Measurements from ENCODE around the gene PTPRC.

DNA sequence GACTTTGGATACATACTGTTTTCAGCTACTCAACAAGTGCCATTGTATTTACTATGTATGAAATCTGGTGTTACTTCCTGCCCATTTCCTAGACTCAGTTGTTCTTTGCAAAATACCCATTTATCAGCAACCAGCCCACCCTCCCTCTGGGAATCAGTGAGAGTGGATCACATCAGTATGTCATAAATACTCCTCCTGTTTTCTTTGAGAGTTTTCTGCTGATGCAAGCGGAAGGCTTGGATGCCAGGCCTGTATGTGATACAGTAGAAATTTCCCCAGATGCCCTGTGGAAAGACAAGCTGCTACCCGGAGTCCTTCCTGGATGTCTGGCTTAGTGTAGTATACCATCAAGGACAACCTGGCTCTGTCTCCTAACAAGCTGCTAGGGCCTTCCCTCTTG, 2.4 kb upstream of the PTPRC start:
- no peak for TF ChIP-seq POLR2AphosphoS5 (IDR thresholded peaks at IDR 0.05)
- TF ChIP-seq, protein P1, sequence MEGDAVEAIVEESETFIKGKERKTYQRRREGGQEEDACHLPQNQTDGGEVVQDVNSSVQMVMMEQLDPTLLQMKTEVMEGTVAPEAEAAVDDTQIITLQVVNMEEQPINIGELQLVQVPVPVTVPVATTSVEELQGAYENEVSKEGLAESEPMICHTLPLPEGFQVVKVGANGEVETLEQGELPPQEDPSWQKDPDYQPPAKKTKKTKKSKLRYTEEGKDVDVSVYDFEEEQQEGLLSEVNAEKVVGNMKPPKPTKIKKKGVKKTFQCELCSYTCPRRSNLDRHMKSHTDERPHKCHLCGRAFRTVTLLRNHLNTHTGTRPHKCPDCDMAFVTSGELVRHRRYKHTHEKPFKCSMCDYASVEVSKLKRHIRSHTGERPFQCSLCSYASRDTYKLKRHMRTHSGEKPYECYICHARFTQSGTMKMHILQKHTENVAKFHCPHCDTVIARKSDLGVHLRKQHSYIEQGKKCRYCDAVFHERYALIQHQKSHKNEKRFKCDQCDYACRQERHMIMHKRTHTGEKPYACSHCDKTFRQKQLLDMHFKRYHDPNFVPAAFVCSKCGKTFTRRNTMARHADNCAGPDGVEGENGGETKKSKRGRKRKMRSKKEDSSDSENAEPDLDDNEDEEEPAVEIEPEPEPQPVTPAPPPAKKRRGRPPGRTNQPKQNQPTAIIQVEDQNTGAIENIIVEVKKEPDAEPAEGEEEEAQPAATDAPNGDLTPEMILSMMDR (IDR thresholded peaks at IDR 0.05), result no peak
- no peak for TF ChIP-seq POLR2A (IDR thresholded peaks at IDR 0.05)
